Breast epithelium (tissue), 3 donors: ENCODE data around the gene SLC5A11.

Experiments used
- CTCF ChIP-seq, 3 donors: fragments of 450-650 bp; IDR thresholded peaks; one replicate each; pipeline ENCODE4 v1.5.1; 2016 to 2017; ENCODE audit warnings: antibody characterized with exemption in 3 of 3, mild to moderate bottlenecking in 3 of 3, moderate library complexity in 3 of 3
- POLR2A ChIP-seq: fragments of 450-650 bp; IDR thresholded peaks from one replicate; pipeline ENCODE4 v1.6.1; 2016; ENCODE audit warnings: antibody characterized with exemption, mild to moderate bottlenecking, moderate library complexity
- POLR2AphosphoS5 ChIP-seq, 3 donors: sonication (generic); formaldehyde crosslinking; IDR thresholded peaks; one replicate each; pipeline ENCODE4 v1.6.1; 2017; ENCODE audit warnings: antibody characterized with exemption in 3 of 3

- TF ChIP-seq CTCF (IDR thresholded peaks at IDR 0.05) (no peak), POLR2AphosphoS5 (IDR thresholded peaks at IDR 0.05) (no peak), POLR2A (no peak)
Observed at GRCh38 chr16:24850289-24850938, 4.7 kb downstream of the SLC5A11 start.
